Measurements from ENCODE around the gene PIAS1. TPM values are rescaled to one million over a fixed set of nuclear protein-coding genes. Genes with fewer than 3 reads are reported as not detected.
A peak's percentile ranks its signal among the peaks of the same experiment; 100 is the strongest.

The PIAS1 gene
- total RNA-seq, 1 donor from 2014 or later = 71.6 TPM

- no peak overlapping the region for H3K4me3 Mint-ChIP-seq (ENCODE audit: low read depth)
- no peaks in the 10 kb centered on the region for H3K9me3 Mint-ChIP-seq (ENCODE audit: low read depth)
- no peak overlapping the region for H3K27ac Mint-ChIP-seq
- H3K4me1 Mint-ChIP-seq (ENCODE audit: low read depth) = no peaks in the 10 kb centered on the region
- TF ChIP-seq CTCF (IDR thresholded peaks at IDR 0.05; ENCODE audit: unreplicated experiment) = no peak
- peaks cover 8% of the 10 kb centered on the region for H3K36me3 Mint-ChIP-seq (ENCODE audit: insufficient read depth)
- no peaks in the 10 kb centered on the region for H3K27me3 Mint-ChIP-seq
- DNase-seq (ENCODE audit: low spot score, unreplicated experiment) = no peak
Observed at GRCh38 chr15:68213991-68214837, 160.1 kb downstream of the PIAS1 start.

- H3K27me3 Mint-ChIP-seq = no peaks in the 10 kb centered on the region
Observed at GRCh38 chr15:68214838-68215254, 160.7 kb downstream of the PIAS1 start.

GRCh38 chr15:68217341-68217740, 163.2 kb downstream of the PIAS1 start:
- no peak overlapping the region for H3K27ac Mint-ChIP-seq
- DNase-seq (ENCODE audit: low spot score, unreplicated experiment) = no peak
- TF ChIP-seq CTCF (IDR thresholded peaks at IDR 0.05; ENCODE audit: unreplicated experiment) = no peak
- H3K4me3 Mint-ChIP-seq (ENCODE audit: low read depth) = no peak overlapping the region
- no peaks in the 10 kb centered on the region for H3K27me3 Mint-ChIP-seq
- H3K9me3 Mint-ChIP-seq (ENCODE audit: low read depth) = no peaks in the 10 kb centered on the region
- no peaks in the 10 kb centered on the region for H3K4me1 Mint-ChIP-seq (ENCODE audit: low read depth)
- H3K36me3 Mint-ChIP-seq (ENCODE audit: insufficient read depth) = peaks cover 8% of the 10 kb centered on the region

More at GRCh38 chr15:68214838-68215254, 160.7 kb downstream of the PIAS1 start:
- Mint-ChIP-seq H3K27ac (peak overlapping the region; percentile 64), H3K4me3 (ENCODE audit: low read depth) (no peak overlapping the region), H3K4me1 (ENCODE audit: low read depth) (no peaks in the 10 kb centered on the region), H3K36me3 (ENCODE audit: insufficient read depth) (peaks cover 8% of the 10 kb centered on the region), H3K9me3 (ENCODE audit: low read depth) (no peaks in the 10 kb centered on the region)
- DNase-seq (ENCODE audit: low spot score, unreplicated experiment) = no peak
- no peak for TF ChIP-seq CTCF (IDR thresholded peaks at IDR 0.05; ENCODE audit: unreplicated experiment)

GRCh38 chr15:68218331-68218730, 164.2 kb downstream of the PIAS1 start:
- Mint-ChIP-seq H3K4me3 (ENCODE audit: low read depth) (no peak overlapping the region), H3K36me3 (ENCODE audit: insufficient read depth) (peaks cover 15% of the 10 kb centered on the region), H3K27ac (no peak overlapping the region), H3K27me3 (no peaks in the 10 kb centered on the region), H3K4me1 (ENCODE audit: low read depth) (peaks cover 3% of the 10 kb centered on the region), H3K9me3 (ENCODE audit: low read depth) (no peaks in the 10 kb centered on the region)
- TF ChIP-seq CTCF (IDR thresholded peaks at IDR 0.05; ENCODE audit: unreplicated experiment) = no peak
- no peak for DNase-seq (ENCODE audit: low spot score, unreplicated experiment)

- Mint-ChIP-seq H3K9me3 (ENCODE audit: low read depth) (no peaks in the 10 kb centered on the region), H3K4me3 (ENCODE audit: low read depth) (no peak overlapping the region), H3K27ac (no peak overlapping the region), H3K4me1 (ENCODE audit: low read depth) (peaks cover 3% of the 10 kb centered on the region), H3K36me3 (ENCODE audit: insufficient read depth) (peaks cover 15% of the 10 kb centered on the region), H3K27me3 (no peaks in the 10 kb centered on the region)
- no peak for TF ChIP-seq CTCF (IDR thresholded peaks at IDR 0.05; ENCODE audit: unreplicated experiment)
- DNase-seq (ENCODE audit: low spot score, unreplicated experiment) = no peak
Observed at GRCh38 chr15:68218847-68219798, 165.0 kb downstream of the PIAS1 start.
